GM12864 (cell line): Measurements from ENCODE around the gene ASIP.
"Not testable (repeated sequence)": the region's sequence is repeated elsewhere in the genome, so short reads cannot be mapped to it uniquely, and the experiment has no call there.

Experiments
- DNase-seq: peaks from one replicate; pipeline ENCODE4 v3.0.0-alpha.2; 2011; ENCODE audit warnings: low read depth
- H3K4me3 ChIP-seq: 2 replicates; pipeline ENCODE4 v1.5.1; 2011; ENCODE audit warnings: mild to moderate bottlenecking, low read depth, low read length, control low read depth
- TF ChIP-seq, protein P1 (sequence below): IDR thresholded peaks from 2 replicates; pipeline ENCODE4 v1.5.1; 2011; ENCODE audit warnings: low read depth, mild to moderate bottlenecking, moderate library complexity, low read length, control low read depth, inconsistent platforms; ENCODE audit errors: missing control alignments

Gene ASIP

DNA sequence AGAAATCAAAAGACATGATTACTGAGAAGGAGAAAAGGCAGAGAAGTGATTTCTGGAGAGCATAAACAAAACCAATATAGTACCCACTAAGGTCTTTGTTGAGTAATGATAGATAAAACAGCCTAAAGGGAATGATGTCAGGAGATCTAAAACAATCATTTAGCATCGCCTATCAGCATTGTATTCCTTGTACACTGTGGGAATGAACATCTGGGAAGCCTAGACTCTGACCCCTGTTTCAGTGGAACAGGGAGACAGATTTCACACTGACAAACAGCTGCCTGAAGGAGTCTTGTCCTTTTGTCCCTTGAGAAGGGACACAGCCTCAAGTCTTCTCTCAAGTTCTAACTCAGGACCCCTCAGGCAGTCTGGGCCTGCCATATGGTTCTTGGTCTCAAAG is 1.7 kb downstream of the ASIP start:
- no peak for DNase-seq
- TF ChIP-seq, protein P1, sequence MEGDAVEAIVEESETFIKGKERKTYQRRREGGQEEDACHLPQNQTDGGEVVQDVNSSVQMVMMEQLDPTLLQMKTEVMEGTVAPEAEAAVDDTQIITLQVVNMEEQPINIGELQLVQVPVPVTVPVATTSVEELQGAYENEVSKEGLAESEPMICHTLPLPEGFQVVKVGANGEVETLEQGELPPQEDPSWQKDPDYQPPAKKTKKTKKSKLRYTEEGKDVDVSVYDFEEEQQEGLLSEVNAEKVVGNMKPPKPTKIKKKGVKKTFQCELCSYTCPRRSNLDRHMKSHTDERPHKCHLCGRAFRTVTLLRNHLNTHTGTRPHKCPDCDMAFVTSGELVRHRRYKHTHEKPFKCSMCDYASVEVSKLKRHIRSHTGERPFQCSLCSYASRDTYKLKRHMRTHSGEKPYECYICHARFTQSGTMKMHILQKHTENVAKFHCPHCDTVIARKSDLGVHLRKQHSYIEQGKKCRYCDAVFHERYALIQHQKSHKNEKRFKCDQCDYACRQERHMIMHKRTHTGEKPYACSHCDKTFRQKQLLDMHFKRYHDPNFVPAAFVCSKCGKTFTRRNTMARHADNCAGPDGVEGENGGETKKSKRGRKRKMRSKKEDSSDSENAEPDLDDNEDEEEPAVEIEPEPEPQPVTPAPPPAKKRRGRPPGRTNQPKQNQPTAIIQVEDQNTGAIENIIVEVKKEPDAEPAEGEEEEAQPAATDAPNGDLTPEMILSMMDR: no peak
- no peak overlapping the region for H3K4me3 ChIP-seq

- no peak overlapping the region for H3K4me3 ChIP-seq
- TF ChIP-seq, protein P1: no peak
- no peak for DNase-seq
These were observed 2.2 kb downstream of the ASIP start for GRCh38 chr20:34243377-34243776.

DNA sequence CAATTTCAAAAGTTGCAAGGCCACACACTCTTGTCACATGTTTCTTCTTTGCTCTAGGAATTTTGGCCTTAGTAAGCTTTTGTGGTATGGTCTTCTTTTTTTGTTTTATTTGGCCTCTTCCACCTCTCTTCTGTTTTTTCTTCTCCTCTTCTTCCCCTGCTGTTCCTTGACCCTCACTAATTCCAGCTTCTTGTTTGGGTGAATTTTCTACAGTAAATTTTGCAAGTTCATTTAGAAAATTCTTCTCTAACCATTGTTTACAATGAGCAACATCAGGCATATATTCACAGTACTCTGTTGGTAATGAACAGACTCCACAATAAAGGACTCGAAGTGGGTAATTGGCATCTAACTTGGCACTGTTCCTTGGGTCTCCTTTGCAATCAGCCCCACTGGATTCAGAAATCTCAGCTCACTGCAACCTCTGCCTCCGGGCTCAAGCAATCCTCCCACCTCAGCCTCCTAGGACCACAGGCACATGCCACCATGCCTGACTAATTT is 5.0 kb downstream of the ASIP start:
- no peak overlapping the region for H3K4me3 ChIP-seq
- TF ChIP-seq, protein P1: no peak
- no peak for DNase-seq

- H3K4me3 ChIP-seq: no peak overlapping the region
- no peak for DNase-seq
- TF ChIP-seq, protein P1: no peak
These were observed 8.1 kb downstream of the ASIP start for GRCh38 chr20:34249291-34249690.

- H3K4me3 ChIP-seq: no peak overlapping the region
- no peak for DNase-seq
- TF ChIP-seq, protein P1: no peak
These were observed 8.8 kb downstream of the ASIP start for GRCh38 chr20:34250005-34250404.

DNA sequence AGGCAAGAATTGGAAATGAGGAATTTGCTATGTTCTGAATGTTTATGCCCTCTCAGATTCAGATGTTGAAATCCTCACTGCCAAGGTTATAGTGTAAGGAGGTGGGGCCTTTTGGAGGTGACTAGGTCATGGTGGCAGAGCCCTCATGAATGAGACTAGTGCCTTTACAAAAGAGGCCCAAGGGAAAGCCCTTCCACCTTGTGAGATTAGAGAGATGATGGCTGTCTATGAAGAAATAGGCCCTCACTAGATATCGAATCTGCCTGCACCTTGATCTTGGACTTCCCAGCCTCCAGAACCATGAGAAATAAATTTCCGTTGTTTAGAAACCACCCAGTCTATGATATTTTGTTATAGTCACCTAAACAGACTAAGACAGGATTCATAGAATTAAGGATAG is 10.4 kb downstream of the ASIP start:
- TF ChIP-seq, protein P1: no peak
- no peak for DNase-seq

GRCh38 chr20:34252431-34253086 is 11.3 kb downstream of the ASIP start:
- H3K4me3 ChIP-seq, DNase-seq: not testable (repeated sequence)

More for the DNA sequence above, 10.4 kb downstream of the ASIP start:
- H3K4me3 ChIP-seq: no peak overlapping the region
